Aorta (tissue), 5 donors: ENCODE data around the gene IFNB1. TPM values are rescaled to one million over a fixed set of nuclear protein-coding genes. Genes with fewer than 3 reads are reported as not detected.

ENCODE experiments used
- ATAC-seq: fragments of 200-7000 bp; cut with Tn5 transposase; one replicate; pipeline ENCODE4 v1.9.1; 2022; ENCODE audit warnings: moderate library complexity; ENCODE audit not compliant: low FRiP score
- DNase-seq, 2 donors: peaks; one replicate each; pipeline ENCODE4 v3.0.0-alpha.2; 2020
- H3K27ac ChIP-seq, 2 donors: one replicate each; pipeline ENCODE4 v1.5.1; 2013; ENCODE audit warnings: low read length in 2 of 2, mild to moderate bottlenecking in 2 of 2, moderate library complexity in 2 of 2, control low read depth in 1 of 2, inconsistent platforms in 1 of 2, low read depth in 1 of 2
- H3K27me3 ChIP-seq, 2 donors: one replicate each; pipeline ENCODE4 v1.6.1; 2013; ENCODE audit warnings: control low read depth in 1 of 2, low read length in 1 of 2, mild to moderate bottlenecking in 1 of 2, moderate library complexity in 1 of 2; ENCODE audit not compliant: insufficient read depth in 2 of 2, control insufficient read depth in 1 of 2
- H3K36me3 ChIP-seq, 2 donors: one replicate each; pipeline ENCODE4 v1.6.1; 2013; ENCODE audit warnings: control low read depth in 1 of 2, low read length in 1 of 2, mild to moderate bottlenecking in 1 of 2; ENCODE audit not compliant: insufficient read depth in 2 of 2, control insufficient read depth in 1 of 2
- H3K4me1 ChIP-seq, 2 donors: one replicate each; pipeline ENCODE4 v1.6.1; 2013; ENCODE audit warnings: low read length in 2 of 2, control low read depth in 1 of 2, mild to moderate bottlenecking in 1 of 2, moderate library complexity in 1 of 2; ENCODE audit not compliant: insufficient read depth in 2 of 2, control insufficient read depth in 1 of 2
- H3K4me3 ChIP-seq, 2 donors: one replicate each; pipeline ENCODE4 v1.5.1; 2013; ENCODE audit warnings: low read length in 2 of 2, control low read depth in 1 of 2, mild to moderate bottlenecking in 1 of 2
- H3K9me3 ChIP-seq: one replicate; pipeline ENCODE4 v1.6.1; 2013; ENCODE audit warnings: mild to moderate bottlenecking, low read length; ENCODE audit not compliant: control insufficient read depth
- WGBS, 2 donors: extraction: QIAGEN DNeasy Blood & Tissue Kit; methylation state at CpG; one replicate each; pipeline ENCODE4 v1.1.7; 2013; 5-methylcytosine and 5-hydroxymethylcytosine counted together
- intact Hi-C, 2 donors: fragments of 100-400 bp; cut with DNase I; formaldehyde crosslinking; loops; one replicate each; pipeline versions ENCODE4 v1.14.2 to v1.15.0; 2022
- polyA plus RNA-seq, 2 donors: library from polyadenylated mRNA; stranded (reverse); fragments of 200-250 nt; gene quantifications; one replicate each; pipeline ENCODE4 v1.2.3, GENCODE V29; 2013
- total RNA-seq, 2 donors: library from RNA; stranded (reverse); fragmentation: NEBNext Ultra II Directional; extraction: Animal tissue kit (Norgen Biotek cat#: 25700); gene quantifications; one replicate each; pipeline ENCODE4 v1.2.1, GENCODE V29; 2021
- donor health status: healthy with polysubstance abuse.
- donor health status: Bipolar disorder and iron deficiency.
- donor health status: DM: no; HTN: no; CAD: no.
- donor health status: DM: no; HTN: no; CAD: no.
- donor health status: DM: yes; HTN: yes; CAD: no.

The IFNB1 gene
- total and polyA plus RNA-seq, 4 donors: not detected

DNA sequence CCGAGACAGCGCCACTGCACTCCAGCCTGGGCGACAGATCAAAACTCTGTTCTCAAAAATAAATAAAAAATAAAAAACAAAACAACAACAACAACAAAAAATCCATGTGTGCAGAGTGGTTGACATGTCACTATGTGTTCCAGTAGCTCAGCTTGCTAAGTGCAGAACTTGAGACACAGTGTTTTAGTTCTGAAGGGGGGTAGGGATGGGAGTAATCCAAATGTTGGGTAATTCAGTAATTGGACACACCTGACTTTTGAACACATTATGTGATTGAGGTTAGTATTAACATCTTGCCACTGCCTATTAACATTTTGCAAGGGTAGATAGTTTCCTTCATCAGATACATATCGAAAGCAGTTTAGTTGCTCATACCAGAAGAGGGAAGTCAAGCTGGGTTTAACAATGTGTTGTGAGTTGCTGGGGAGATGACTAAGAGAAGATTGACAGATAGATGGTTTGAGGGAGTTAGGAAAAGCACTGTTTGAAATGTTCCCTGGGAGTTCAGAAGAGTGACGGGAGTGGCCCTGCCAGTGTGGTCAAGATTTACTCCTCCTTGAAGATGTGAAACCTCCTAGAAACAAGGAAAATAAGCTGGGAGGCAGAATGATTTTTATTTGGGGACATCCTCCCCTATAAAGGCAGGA is 47.2 kb downstream of the IFNB1 start:
- Histone ChIP-seq H3K4me3 (peak overlapping the region in 1 of 2 donors; percentile 21), H3K36me3 (no peaks in the 10 kb centered on the region), H3K4me1 (no peaks in the 10 kb centered on the region), H3K27ac (peak overlapping the region in 1 of 2 donors; percentile 59), H3K9me3 (no peaks in the 10 kb centered on the region), H3K27me3 (no peaks in the 10 kb centered on the region)
- WGBS, 2 donors: 71 to 74% methylated on average over 5 of the region's 5 CpGs
- intact Hi-C loops: loop anchor here in 1 of 2 donors (5.0 kb wide), 2 partner anchors 37 to 48 kb away; no protein-coding TSS in a partner anchor
- DNase-seq: no peak
- peak; percentile 52 for ATAC-seq

DNA sequence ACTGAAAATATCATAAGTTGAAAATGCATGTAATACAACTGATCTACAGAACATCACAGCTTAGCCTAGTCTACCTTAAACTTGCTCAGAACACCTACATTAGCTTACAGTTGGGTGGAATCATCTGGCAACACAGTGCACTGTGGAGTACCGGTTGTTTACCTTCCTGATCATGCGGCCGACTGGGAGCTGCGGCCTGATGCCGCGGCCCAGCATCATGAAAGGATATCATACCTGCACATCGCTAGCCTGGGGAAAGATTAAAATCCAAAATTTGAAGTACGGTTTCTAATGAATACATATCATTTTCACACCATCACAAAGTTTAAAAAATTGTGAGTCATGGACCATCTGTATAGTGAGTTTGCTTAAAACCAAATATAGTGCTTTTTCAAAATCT is 48.1 kb downstream of the IFNB1 start:
- no peak for DNase-seq
- Histone ChIP-seq H3K9me3 (no peaks in the 10 kb centered on the region), H3K4me3 (no peak overlapping the region), H3K4me1 (no peaks in the 10 kb centered on the region), H3K27me3 (no peaks in the 10 kb centered on the region), H3K36me3 (no peaks in the 10 kb centered on the region), H3K27ac (no peak overlapping the region)
- intact Hi-C loops: loop anchor here in 1 of 2 donors (5.0 kb wide), 2 partner anchors 38 to 47 kb away; no protein-coding TSS in a partner anchor
- ATAC-seq: no peak
- 68 to 70% methylated on average over 8 of the region's 8 CpGs for WGBS, 2 donors

DNA sequence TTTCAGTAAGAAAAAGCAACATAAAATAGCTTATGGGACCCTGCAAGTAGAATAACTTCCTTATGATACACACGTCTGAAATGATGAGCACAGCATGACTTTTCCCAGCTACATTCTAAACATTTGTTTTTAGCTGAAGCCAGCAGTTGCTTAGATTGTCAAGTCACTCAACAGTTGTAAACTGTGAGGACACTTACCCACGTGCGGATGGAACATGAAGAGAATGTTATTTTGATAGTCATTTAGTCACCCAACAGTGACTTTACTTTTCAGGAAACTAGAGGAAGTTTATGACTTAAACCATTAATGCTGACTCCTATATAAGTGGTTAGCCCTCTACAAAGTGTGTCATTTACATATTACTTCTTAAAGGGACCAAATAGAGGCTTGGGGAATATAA is 49.3 kb downstream of the IFNB1 start:
- intact Hi-C loops: no loop called here
- H3K27me3 ChIP-seq: no peaks in the 10 kb centered on the region
- 36 to 42% methylated on average over 3 of the region's 3 CpGs for WGBS, 2 donors
- DNase-seq: no peak
- H3K9me3 ChIP-seq: no peaks in the 10 kb centered on the region
- ATAC-seq: no peak
- H3K4me1 ChIP-seq: no peaks in the 10 kb centered on the region
- H3K27ac ChIP-seq: no peak overlapping the region
- no peaks in the 10 kb centered on the region for H3K36me3 ChIP-seq
- no peak overlapping the region for H3K4me3 ChIP-seq

DNA sequence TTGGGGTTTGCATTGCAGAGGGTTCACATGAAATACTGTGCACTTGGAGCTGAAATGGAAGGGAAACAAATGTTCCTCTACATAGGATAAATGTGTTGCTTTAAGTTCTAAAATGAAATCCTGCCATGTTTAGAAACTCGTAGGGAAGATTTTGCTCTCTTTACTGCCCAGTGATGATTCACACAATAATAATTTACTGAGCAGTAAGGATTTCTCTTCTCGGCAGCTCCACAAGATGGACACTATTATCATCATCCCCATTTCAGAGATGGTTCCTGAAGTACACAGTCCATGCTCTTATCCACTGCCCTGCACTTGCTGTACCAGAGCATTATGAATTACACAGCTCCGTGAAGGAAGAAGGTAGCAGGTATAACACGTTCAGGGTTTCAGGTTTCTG is 50.4 kb downstream of the IFNB1 start:
- no peak overlapping the region for H3K27ac ChIP-seq
- ATAC-seq (no peak), DNase-seq (no peak)
- H3K4me3 ChIP-seq: no peak overlapping the region
- no peaks in the 10 kb centered on the region for H3K27me3 ChIP-seq
- intact Hi-C loops: no loop called here
- no peaks in the 10 kb centered on the region for H3K36me3 ChIP-seq
- H3K9me3 ChIP-seq: no peaks in the 10 kb centered on the region
- H3K4me1 ChIP-seq: no peaks in the 10 kb centered on the region
- WGBS, 2 donors: 63 to 68% methylated on average over 4 of the region's 4 CpGs

Other genes starting within 250 kb of the IFNB1 start
- 1 to 10 TPM; 3.2 to 6.8 TPM for gene HACD4, start 46.3 kb downstream of the IFNB1 start, total RNA-seq
- 1 to 10 TPM; 1.3 to 5.4 TPM for gene HACD4, start 46.3 kb downstream of the IFNB1 start, polyA plus RNA-seq
- not detected for gene IFNW1, start 63.9 kb upstream of the IFNB1 start, total RNA-seq
- not detected for gene IFNW1, start 63.9 kb upstream of the IFNB1 start, polyA plus RNA-seq
- not detected for gene IFNA21, start 88.7 kb upstream of the IFNB1 start, total RNA-seq
- not detected for gene IFNA21, start 88.7 kb upstream of the IFNB1 start, polyA plus RNA-seq
- gene IFNA4, start 109.6 kb upstream of the IFNB1 start, total RNA-seq: not detected
- gene IFNA4, start 109.6 kb upstream of the IFNB1 start, polyA plus RNA-seq: not detected
- not detected for gene IFNA7, start 124.3 kb upstream of the IFNB1 start, total RNA-seq
- not detected for gene IFNA7, start 124.3 kb upstream of the IFNB1 start, polyA plus RNA-seq
- gene IFNA10, start 129.2 kb upstream of the IFNB1 start, total RNA-seq: not detected
- not detected for gene IFNA10, start 129.2 kb upstream of the IFNB1 start, polyA plus RNA-seq
- gene IFNA16, start 139.4 kb upstream of the IFNB1 start, total RNA-seq: not detected
- gene IFNA16, start 139.4 kb upstream of the IFNB1 start, polyA plus RNA-seq: not detected
- not detected for gene IFNA17, start 150.3 kb upstream of the IFNB1 start, total RNA-seq
- gene IFNA17, start 150.3 kb upstream of the IFNB1 start, polyA plus RNA-seq: not detected
- not detected for gene IFNA14, start 162.1 kb upstream of the IFNB1 start, total RNA-seq
- not detected for gene IFNA14, start 162.1 kb upstream of the IFNB1 start, polyA plus RNA-seq
- under 1 TPM; 0.39 to 0.84 TPM for gene IFNA5, start 227.4 kb upstream of the IFNB1 start, total RNA-seq
- under 1 TPM in 1 of 2 donors, not detected in 1; 0.20 TPM for gene IFNA5, start 227.4 kb upstream of the IFNB1 start, polyA plus RNA-seq